Measurements from ENCODE around the gene HIPK3. TPM values are rescaled to one million over a fixed set of nuclear protein-coding genes. Genes with fewer than 3 reads are reported as not detected.

The HIPK3 gene
- total and polyA plus RNA-seq, 2 donors (not counting 3 experiments of a cell fraction or from before 2014, with no cell fraction given): 13.3 to 36.1 TPM

DNA sequence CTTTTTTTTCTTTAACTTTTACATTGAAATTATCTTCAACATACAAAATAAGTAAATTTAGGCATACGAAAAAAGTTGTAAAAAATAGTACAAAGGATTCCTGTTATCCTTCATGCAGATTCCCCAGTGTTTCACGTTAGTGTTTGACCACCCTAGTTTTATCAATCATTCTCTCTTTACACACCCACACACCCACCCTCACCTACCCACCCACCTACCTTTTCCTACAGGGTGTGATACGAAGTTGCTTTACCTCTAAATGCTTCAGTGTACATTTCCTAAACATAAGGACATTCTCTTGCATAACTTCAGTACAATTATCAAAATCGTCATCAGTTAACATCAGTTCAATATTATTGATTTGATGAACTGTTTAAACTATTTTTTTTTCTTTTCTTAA, 37.0 kb downstream of the HIPK3 start:
- no peaks in the 10 kb centered on the region for H3K9me1 ChIP-seq (replicated peaks; ENCODE audit: control insufficient read depth, extremely low read depth, insufficient read depth, low read length)
- peaks cover 66% of the 10 kb centered on the region for H3K79me2 ChIP-seq (ENCODE audit: control insufficient read depth, insufficient read depth, low read length)
- no peaks in the 10 kb centered on the region for H3K27me3 ChIP-seq (ENCODE audit: control insufficient read depth in 2 of 2, insufficient read depth in 2 of 2, low read length in 2 of 2)
- DNase-seq (ENCODE audit: low read depth, low spot score) (no peak), FAIRE-seq (no peak)
- H3K27ac ChIP-seq (ENCODE audit: insufficient read depth, low read depth, low read length): no peak overlapping the region
- H3K9ac ChIP-seq (replicated peaks; ENCODE audit: extremely low read depth, insufficient read depth, low read length): no peak overlapping the region
- H4K20me1 ChIP-seq (replicated peaks; ENCODE audit: control insufficient read depth, extremely low read depth, insufficient read depth, low read length): peaks cover 7% of the 10 kb centered on the region
- dilution Hi-C loops (cut with MboI; ENCODE audit: extremely low pct_ligation_motif_present, low sequenced_read_pairs): no loop called here
- H3K4me1 ChIP-seq (ENCODE audit: control insufficient read depth, extremely low read depth, insufficient read depth, low read length): no peaks in the 10 kb centered on the region
- H3K36me3 ChIP-seq (ENCODE audit: control insufficient read depth in 2 of 2, extremely low read depth in 1 of 2, insufficient read depth in 2 of 2, low read length in 2 of 2): no peaks in the 10 kb centered on the region
- TF ChIP-seq MYC (IDR thresholded peaks at IDR 0.05; ENCODE audit: low read depth, low read length) (no peak), JUN (IDR thresholded peaks at IDR 0.05; ENCODE audit: borderline replicate concordance, insufficient read depth, insufficient read length, low read depth) (no peak)
- TF ChIP-seq, protein P1, sequence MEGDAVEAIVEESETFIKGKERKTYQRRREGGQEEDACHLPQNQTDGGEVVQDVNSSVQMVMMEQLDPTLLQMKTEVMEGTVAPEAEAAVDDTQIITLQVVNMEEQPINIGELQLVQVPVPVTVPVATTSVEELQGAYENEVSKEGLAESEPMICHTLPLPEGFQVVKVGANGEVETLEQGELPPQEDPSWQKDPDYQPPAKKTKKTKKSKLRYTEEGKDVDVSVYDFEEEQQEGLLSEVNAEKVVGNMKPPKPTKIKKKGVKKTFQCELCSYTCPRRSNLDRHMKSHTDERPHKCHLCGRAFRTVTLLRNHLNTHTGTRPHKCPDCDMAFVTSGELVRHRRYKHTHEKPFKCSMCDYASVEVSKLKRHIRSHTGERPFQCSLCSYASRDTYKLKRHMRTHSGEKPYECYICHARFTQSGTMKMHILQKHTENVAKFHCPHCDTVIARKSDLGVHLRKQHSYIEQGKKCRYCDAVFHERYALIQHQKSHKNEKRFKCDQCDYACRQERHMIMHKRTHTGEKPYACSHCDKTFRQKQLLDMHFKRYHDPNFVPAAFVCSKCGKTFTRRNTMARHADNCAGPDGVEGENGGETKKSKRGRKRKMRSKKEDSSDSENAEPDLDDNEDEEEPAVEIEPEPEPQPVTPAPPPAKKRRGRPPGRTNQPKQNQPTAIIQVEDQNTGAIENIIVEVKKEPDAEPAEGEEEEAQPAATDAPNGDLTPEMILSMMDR (IDR thresholded peaks at IDR 0.05; ENCODE audit: extremely low read depth in 1 of 2, insufficient read depth in 1 of 2, low read depth in 1 of 2, low read length in 2 of 2): no peak
- H2AFZ ChIP-seq (ENCODE audit: low read depth, low read length): no peak overlapping the region
- no TSS peak for BruUV-seq (replicated peaks)
- H3K4me3 ChIP-seq (replicated peaks in 1 of 3; ENCODE audit: insufficient read depth in 1 of 3, low read depth in 1 of 3, low read length in 3 of 3): no peak overlapping the region
- no peak overlapping the region for H3K4me2 ChIP-seq (ENCODE audit: insufficient read depth, low read length)
- H3K9me3 ChIP-seq (replicated peaks; ENCODE audit: control insufficient read depth, insufficient read depth, low read length): no peaks in the 10 kb centered on the region
- POLR2A ChIA-PET: no interaction called here
- CTCF ChIA-PET: no interaction called here
- intact Hi-C loops (cut with micrococcal nuclease): no loop called here

DNA sequence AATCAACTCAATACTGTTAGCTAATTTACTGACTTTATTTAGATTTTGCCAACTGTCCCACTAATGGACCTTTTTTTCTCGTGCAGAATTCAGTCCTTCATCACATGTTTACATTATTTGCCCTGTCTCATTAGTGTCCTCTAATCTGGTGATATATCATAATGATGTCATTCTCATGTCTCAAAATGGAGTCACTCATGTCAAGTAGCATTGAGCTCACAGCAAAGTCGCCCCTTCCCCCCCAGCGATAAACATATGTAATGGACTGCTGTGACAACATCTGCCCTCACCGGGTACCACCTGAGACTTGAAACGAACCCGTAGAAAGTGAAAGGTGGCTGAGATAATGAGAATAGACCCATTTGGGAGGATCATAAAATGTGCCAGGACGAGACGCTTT, 37.6 kb downstream of the HIPK3 start:
- Histone ChIP-seq H3K9me1 (replicated peaks; ENCODE audit: control insufficient read depth, extremely low read depth, insufficient read depth, low read length) (no peaks in the 10 kb centered on the region), H3K4me3 (replicated peaks in 1 of 3; ENCODE audit: insufficient read depth in 1 of 3, low read depth in 1 of 3, low read length in 3 of 3) (no peak overlapping the region), H3K36me3 (ENCODE audit: control insufficient read depth in 2 of 2, extremely low read depth in 1 of 2, insufficient read depth in 2 of 2, low read length in 2 of 2) (no peaks in the 10 kb centered on the region), H3K4me2 (ENCODE audit: insufficient read depth, low read length) (no peak overlapping the region), H3K27me3 (ENCODE audit: control insufficient read depth in 2 of 2, insufficient read depth in 2 of 2, low read length in 2 of 2) (no peaks in the 10 kb centered on the region), H2AFZ (ENCODE audit: low read depth, low read length) (no peak overlapping the region), H3K4me1 (ENCODE audit: control insufficient read depth, extremely low read depth, insufficient read depth, low read length) (no peaks in the 10 kb centered on the region), H3K9me3 (replicated peaks; ENCODE audit: control insufficient read depth, insufficient read depth, low read length) (no peaks in the 10 kb centered on the region), H3K9ac (replicated peaks; ENCODE audit: extremely low read depth, insufficient read depth, low read length) (no peak overlapping the region), H4K20me1 (replicated peaks; ENCODE audit: control insufficient read depth, extremely low read depth, insufficient read depth, low read length) (peaks cover 7% of the 10 kb centered on the region), H3K27ac (ENCODE audit: insufficient read depth, low read depth, low read length) (no peak overlapping the region), H3K79me2 (ENCODE audit: control insufficient read depth, insufficient read depth, low read length) (peaks cover 68% of the 10 kb centered on the region)
- dilution Hi-C loops (cut with MboI; ENCODE audit: extremely low pct_ligation_motif_present, low sequenced_read_pairs): no loop called here
- no TSS peak for BruUV-seq (replicated peaks)
- intact Hi-C loops (cut with micrococcal nuclease): no loop called here
- POLR2A ChIA-PET: no interaction called here
- CTCF ChIA-PET: no interaction called here
- TF ChIP-seq MYC (IDR thresholded peaks at IDR 0.05; ENCODE audit: low read depth, low read length) (no peak), JUN (IDR thresholded peaks at IDR 0.05; ENCODE audit: borderline replicate concordance, insufficient read depth, insufficient read length, low read depth) (no peak), POLR2A (IDR thresholded peaks at IDR 0.05; ENCODE audit: low read depth, low read length) (no peak), POLR2AphosphoS5 (IDR thresholded peaks at IDR 0.05; ENCODE audit: insufficient read depth, low read depth, low read length) (no peak), GATA2 (IDR thresholded peaks at IDR 0.05; ENCODE audit: insufficient read depth, insufficient read length, low read depth, low read length) (no peak), EZH2 (IDR thresholded peaks at IDR 0.05; ENCODE audit: borderline replicate concordance, low read depth, low read length, severe bottlenecking) (no peak), FOS (IDR thresholded peaks at IDR 0.05; ENCODE audit: borderline replicate concordance, insufficient read depth, low read length) (no peak)
- TF ChIP-seq, protein P2, sequence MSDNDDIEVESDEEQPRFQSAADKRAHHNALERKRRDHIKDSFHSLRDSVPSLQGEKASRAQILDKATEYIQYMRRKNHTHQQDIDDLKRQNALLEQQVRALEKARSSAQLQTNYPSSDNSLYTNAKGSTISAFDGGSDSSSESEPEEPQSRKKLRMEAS (IDR thresholded peaks at IDR 0.05; ENCODE audit: insufficient read depth, insufficient read length): no peak
- TF ChIP-seq, protein P1 (IDR thresholded peaks at IDR 0.05; ENCODE audit: extremely low read depth in 1 of 2, insufficient read depth in 1 of 2, low read depth in 1 of 2, low read length in 2 of 2): no peak
- FAIRE-seq: no peak
- no peak for DNase-seq (ENCODE audit: low read depth, low spot score)
